Epithelial cell of prostate (primary cell): ENCODE data around the gene INSIG1.

ENCODE experiments used
- DNase-seq: peaks from one replicate; pipeline ENCODE4 v3.0.0-alpha.2; 2011; ENCODE audit warnings: low read depth, low spot score
- H3K27ac ChIP-seq: fragments of 450-650 bp; 2 replicates; pipeline ENCODE4 v1.5.1; 2017; ENCODE audit warnings: mild to moderate bottlenecking

INSIG1 gene

GRCh38 chr7:155265144-155265543 is 32.5 kb upstream of the INSIG1 start:
- H3K27ac ChIP-seq, result no peak overlapping the region
- DNase-seq, result no peak

GRCh38 chr7:155265961-155266360 is 31.7 kb upstream of the INSIG1 start:
- no peak for DNase-seq
- no peak overlapping the region for H3K27ac ChIP-seq

- no peak for DNase-seq
- H3K27ac ChIP-seq, result no peak overlapping the region
These were observed 31.2 kb upstream of the INSIG1 start for GRCh38 chr7:155266440-155266839.

GRCh38 chr7:155267023-155267422 is 30.7 kb upstream of the INSIG1 start:
- H3K27ac ChIP-seq, result no peak overlapping the region
- no peak for DNase-seq

- no peak for DNase-seq
- no peak overlapping the region for H3K27ac ChIP-seq
These were observed 30.2 kb upstream of the INSIG1 start for GRCh38 chr7:155267436-155267835.

GRCh38 chr7:155268211-155268610 is 29.5 kb upstream of the INSIG1 start:
- no peak overlapping the region for H3K27ac ChIP-seq
- no peak for DNase-seq

- H3K27ac ChIP-seq, result no peak overlapping the region
- no peak for DNase-seq
These were observed 28.6 kb upstream of the INSIG1 start for GRCh38 chr7:155268921-155269650.

GRCh38 chr7:155269766-155270585 is 27.7 kb upstream of the INSIG1 start:
- no peak overlapping the region for H3K27ac ChIP-seq
- DNase-seq, result no peak

GRCh38 chr7:155270861-155271260 is 26.8 kb upstream of the INSIG1 start:
- H3K27ac ChIP-seq, result no peak overlapping the region
- DNase-seq, result no peak

GRCh38 chr7:155274633-155275355 is 22.9 kb upstream of the INSIG1 start:
- no peak overlapping the region for H3K27ac ChIP-seq
- DNase-seq, result no peak

GRCh38 chr7:155276042-155276799 is 21.5 kb upstream of the INSIG1 start:
- no peak overlapping the region for H3K27ac ChIP-seq
- no peak for DNase-seq

- no peak for DNase-seq
- H3K27ac ChIP-seq, result no peak overlapping the region
These were observed 20.8 kb upstream of the INSIG1 start for GRCh38 chr7:155276800-155277375.

GRCh38 chr7:155277385-155277994 is 20.2 kb upstream of the INSIG1 start:
- DNase-seq, result no peak
- H3K27ac ChIP-seq, result no peak overlapping the region

GRCh38 chr7:155278921-155279320 is 18.8 kb upstream of the INSIG1 start:
- H3K27ac ChIP-seq, result no peak overlapping the region
- no peak for DNase-seq

GRCh38 chr7:155279787-155280445 is 17.8 kb upstream of the INSIG1 start:
- no peak for DNase-seq
- H3K27ac ChIP-seq, result no peak overlapping the region

GRCh38 chr7:155280446-155281397 is 17.0 kb upstream of the INSIG1 start:
- H3K27ac ChIP-seq, result no peak overlapping the region
- no peak for DNase-seq

GRCh38 chr7:155281398-155281969 is 16.2 kb upstream of the INSIG1 start:
- H3K27ac ChIP-seq, result no peak overlapping the region
- DNase-seq, result no peak

- no peak for DNase-seq
- no peak overlapping the region for H3K27ac ChIP-seq
These were observed 15.0 kb upstream of the INSIG1 start for GRCh38 chr7:155282671-155283070.
